H9 (cell line): ENCODE data around the gene SHISAL2B. TPM values are rescaled to one million over a fixed set of nuclear protein-coding genes. Genes with fewer than 3 reads are reported as not detected.

Experiments
- DNase-seq: peaks from one replicate; pipeline ENCODE4 v3.0.0-alpha.2; 2017
- H2AFZ ChIP-seq: one replicate; pipeline ENCODE4 v1.6.1; 2013; ENCODE audit warnings: mild to moderate bottlenecking, low read length, control low read depth, moderate library complexity
- H2AK5ac ChIP-seq: 2 replicates; pipeline ENCODE4 v1.6.1; 2013; ENCODE audit warnings: low read length, control low read depth, mixed read lengths; ENCODE audit not compliant: insufficient read length
- H2BK120ac ChIP-seq: one replicate; pipeline ENCODE4 v1.6.1; 2013; ENCODE audit warnings: low read depth, mild to moderate bottlenecking, low read length, control low read depth, inconsistent platforms; ENCODE audit not compliant: poor library complexity, severe bottlenecking
- H2BK12ac ChIP-seq: 2 replicates; pipeline ENCODE4 v1.6.1; 2013; ENCODE audit warnings: low read length, control low read depth, mixed read lengths, low read depth; ENCODE audit not compliant: insufficient read length
- H2BK15ac ChIP-seq: 2 replicates; pipeline ENCODE4 v1.6.1; 2013; ENCODE audit warnings: low read depth, low read length, control low read depth
- H2BK20ac ChIP-seq: one replicate; pipeline ENCODE4 v1.6.1; 2013; ENCODE audit warnings: low read depth, mild to moderate bottlenecking, low read length, control low read depth, inconsistent platforms; ENCODE audit not compliant: poor library complexity, severe bottlenecking
- H2BK5ac ChIP-seq: 2 replicates; pipeline ENCODE4 v1.6.1; 2013; ENCODE audit warnings: low read length, control low read depth, mixed read lengths; ENCODE audit not compliant: insufficient read length
- H3K14ac ChIP-seq: 2 replicates; pipeline ENCODE4 v1.6.1; 2013; ENCODE audit warnings: low read length, control low read depth; ENCODE audit not compliant: insufficient read depth
- H3K18ac ChIP-seq: 2 replicates; pipeline ENCODE4 v1.6.1; 2013; ENCODE audit warnings: low read depth, mild to moderate bottlenecking, mixed read lengths, low read length, control low read depth; ENCODE audit not compliant: insufficient read length
- H3K23ac ChIP-seq: 2 replicates; pipeline ENCODE4 v1.6.1; 2013; ENCODE audit warnings: low read length, control low read depth, mixed read lengths, low read depth; ENCODE audit not compliant: insufficient read length
- H3K23me2 ChIP-seq: 2 replicates; pipeline ENCODE4 v1.6.1; 2013; ENCODE audit warnings: low read depth, mild to moderate bottlenecking, mixed read lengths, low read length, control low read depth; ENCODE audit not compliant: insufficient read length, poor library complexity, severe bottlenecking
- H3K27ac ChIP-seq: 2 replicates; pipeline ENCODE4 v1.5.1; 2013; ENCODE audit warnings: low read length, control low read depth, mixed read lengths, low read depth; ENCODE audit not compliant: insufficient read length
- H3K27me3 ChIP-seq: 2 replicates; pipeline ENCODE4 v1.6.1; 2013; ENCODE audit warnings: low read length, control low read depth, inconsistent platforms; ENCODE audit not compliant: insufficient read depth
- H3K4ac ChIP-seq: 2 replicates; pipeline ENCODE4 v1.6.1; 2013; ENCODE audit warnings: low read depth, mild to moderate bottlenecking, control low read depth, inconsistent platforms, low read length, moderate library complexity
- H3K4me1 ChIP-seq: 2 replicates; pipeline ENCODE4 v1.6.1; 2013; ENCODE audit warnings: low read length, control low read depth, inconsistent platforms; ENCODE audit not compliant: insufficient read depth
- H3K4me2 ChIP-seq: 2 replicates; pipeline ENCODE4 v1.6.1; 2013; ENCODE audit warnings: low read length, control low read depth, mixed read lengths; ENCODE audit not compliant: insufficient read length, insufficient read depth
- H3K56ac ChIP-seq: 2 replicates; pipeline ENCODE4 v1.6.1; 2013; ENCODE audit warnings: low read depth, mild to moderate bottlenecking, mixed read lengths, low read length, control low read depth; ENCODE audit not compliant: insufficient read length
- H3K79me1 ChIP-seq: 2 replicates; pipeline ENCODE4 v1.6.1; 2013; ENCODE audit warnings: low read depth, mild to moderate bottlenecking, moderate library complexity, low read length, control low read depth, inconsistent platforms; ENCODE audit not compliant: insufficient read depth, poor library complexity, severe bottlenecking
- H3K79me2 ChIP-seq: 2 replicates; pipeline ENCODE4 v1.6.1; 2013; ENCODE audit warnings: low read length, control low read depth, inconsistent platforms; ENCODE audit not compliant: insufficient read depth
- H3K9ac ChIP-seq: 2 replicates; pipeline ENCODE4 v1.6.1; 2013; ENCODE audit warnings: low read length, control low read depth, mixed read lengths; ENCODE audit not compliant: insufficient read length; ENCODE audit errors: extremely low read depth
- H3K9me3 ChIP-seq: one replicate; pipeline ENCODE4 v1.6.1; 2013; ENCODE audit warnings: low read depth, low read length, inconsistent platforms; ENCODE audit not compliant: control insufficient read depth
- H3T11ph ChIP-seq: one replicate; pipeline ENCODE4 v1.6.1; 2013; ENCODE audit warnings: mild to moderate bottlenecking, low read length, control low read depth, inconsistent platforms
- H4K20me1 ChIP-seq: one replicate; pipeline ENCODE4 v1.6.1; 2013; ENCODE audit not compliant: control insufficient read depth, insufficient read length, insufficient read depth
- H4K5ac ChIP-seq: 2 replicates; pipeline ENCODE4 v1.6.1; 2013; ENCODE audit warnings: low read depth, mild to moderate bottlenecking, mixed read lengths, low read length, control low read depth; ENCODE audit not compliant: insufficient read length
- H4K8ac ChIP-seq: replicated peaks from 2 replicates; pipeline ENCODE4 v1.6.1; 2013; ENCODE audit warnings: low read length, control low read depth, mixed read lengths, low read depth; ENCODE audit not compliant: insufficient read length
- H4K91ac ChIP-seq: 2 replicates; pipeline ENCODE4 v1.6.1; 2013; ENCODE audit warnings: low read depth, mild to moderate bottlenecking, moderate library complexity, mixed read lengths, low read length, control low read depth; ENCODE audit not compliant: insufficient read length
- H3K27ac Mint-ChIP-seq, 3 experiments: 2 replicates in 2 of 3; 3 replicates in 1 of 3; pipeline ENCODE4 v1.8.0; 2020 to 2021; ENCODE audit warnings: mixed read lengths in 3 of 3, mild to moderate bottlenecking in 1 of 3, moderate library complexity in 1 of 3
- H3K27me3 Mint-ChIP-seq: 2 replicates; pipeline ENCODE4 v1.8.0; 2021; ENCODE audit warnings: low read depth, mild to moderate bottlenecking, moderate library complexity, mixed read lengths
- H3K36me3 Mint-ChIP-seq, 3 experiments: 2 replicates in 2 of 3; 3 replicates in 1 of 3; pipeline ENCODE4 v1.8.0; 2020 to 2021; ENCODE audit warnings: low read depth in 3 of 3, mixed read lengths in 3 of 3; ENCODE audit not compliant: insufficient read depth in 1 of 3
- H3K4me1 Mint-ChIP-seq, 2 experiments: 2 replicates each; pipeline ENCODE4 v1.8.0; 2020; ENCODE audit warnings: mixed read lengths in 2 of 2
- H3K4me3 Mint-ChIP-seq, 2 experiments: 2 replicates in 1 of 2; 3 replicates in 1 of 2; pipeline ENCODE4 v1.8.0; 2020 to 2021; ENCODE audit warnings: mild to moderate bottlenecking in 2 of 2, mixed read lengths in 2 of 2, moderate library complexity in 1 of 2
- H3K9me3 Mint-ChIP-seq, 2 experiments: 2 replicates in 1 of 2; 3 replicates in 1 of 2; pipeline ENCODE4 v1.8.0; 2020; ENCODE audit warnings: mild to moderate bottlenecking in 2 of 2, mixed read lengths in 2 of 2, moderate library complexity in 1 of 2
- WGBS: extraction: QIAGEN DNeasy Blood & Tissue Kit; methylation state at CpG from one replicate; pipeline ENCODE4 v1.1.7; 2013; ENCODE audit warnings: missing lambda C conversion rate, low lambda C conversion rate, mixed read lengths; ENCODE audit not compliant: insufficient read length; ENCODE audit errors: extremely low coverage; 5-methylcytosine and 5-hydroxymethylcytosine counted together
- total RNA-seq: library from RNA; stranded (reverse); gene quantifications from 2 replicates; pipeline ENCODE4 v1.2.1, GENCODE V29; 2021
- TF ChIP-seq, protein P1 (sequence below): fragments of 200-600 bp; sonication (generic); conservative IDR thresholded peaks from 3 replicates; pipeline ENCODE4 v1.8.0; 2021; ENCODE audit warnings: antibody characterized with exemption, mild to moderate bottlenecking

SHISAL2B gene
- total RNA-seq, 1 experiment from 2014 or later, result 5.0 TPM

DNA sequence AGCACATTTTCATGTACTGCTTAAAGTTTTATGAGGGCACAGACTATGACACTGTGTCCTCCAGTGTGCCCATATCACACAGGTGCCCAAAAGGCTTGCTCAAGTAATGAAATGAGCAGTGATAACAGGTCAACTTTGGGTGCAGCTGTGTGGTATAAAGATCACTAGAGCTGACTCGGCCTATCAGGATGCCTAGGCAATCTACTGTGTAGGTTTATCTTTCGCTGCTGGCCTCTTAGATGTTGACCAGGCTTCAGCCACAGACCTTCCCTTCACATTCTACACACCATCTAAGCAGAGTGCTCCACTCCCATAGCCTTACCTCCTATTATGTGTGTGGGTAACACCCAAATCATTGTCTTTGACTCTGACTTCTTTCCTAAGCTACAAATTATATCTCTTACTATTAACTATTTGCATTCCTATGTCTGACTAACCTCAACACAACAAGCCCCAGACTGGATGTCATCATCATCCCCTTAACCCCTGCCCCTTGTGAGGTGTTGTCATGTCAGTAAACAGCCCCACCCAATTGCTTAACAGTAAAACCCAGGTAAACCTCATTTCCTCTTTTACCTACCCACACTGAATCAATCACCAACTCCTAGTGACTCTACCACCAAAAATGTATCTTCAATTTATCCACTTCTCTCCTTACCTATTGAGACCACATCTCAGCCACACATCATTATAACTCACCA, 75.7 kb downstream of the SHISAL2B start:
- Histone ChIP-seq H2BK12ac (no peak overlapping the region), H3K23ac (no peak overlapping the region), H3K79me2 (peaks cover 22% of the 10 kb centered on the region; the same call in 1 of the 2 replicates), H3K56ac (no peak overlapping the region), H2BK15ac (no peak overlapping the region), H3T11ph (no peak overlapping the region), H2AFZ (no peak overlapping the region), H3K27me3 (no peaks in the 10 kb centered on the region), H3K27ac (no peak overlapping the region), H2BK20ac (no peak overlapping the region), H2BK120ac (no peak overlapping the region), H2BK5ac (no peak overlapping the region), H3K14ac (no peak overlapping the region), H4K5ac (no peak overlapping the region), H3K23me2 (peaks cover 4% of the 10 kb centered on the region), H3K4ac (no peak overlapping the region), H3K9me3 (no peaks in the 10 kb centered on the region), H4K91ac (no peak overlapping the region), H3K9ac (no peak overlapping the region), H4K8ac (no peak overlapping the region), H3K4me2 (no peak overlapping the region), H2AK5ac (no peak overlapping the region), H3K79me1 (peaks cover 10% of the 10 kb centered on the region), H4K20me1 (no peaks in the 10 kb centered on the region), H3K4me1 (no peaks in the 10 kb centered on the region), H3K18ac (no peak overlapping the region)
- H3K36me3 Mint-ChIP-seq, result peaks cover 7 to 32% (median 26%) of the 10 kb centered on the region in 3 experiments; a peak in 5 of 7 replicates
- H3K27me3 Mint-ChIP-seq, result no peaks in the 10 kb centered on the region
- TF ChIP-seq, protein P1, sequence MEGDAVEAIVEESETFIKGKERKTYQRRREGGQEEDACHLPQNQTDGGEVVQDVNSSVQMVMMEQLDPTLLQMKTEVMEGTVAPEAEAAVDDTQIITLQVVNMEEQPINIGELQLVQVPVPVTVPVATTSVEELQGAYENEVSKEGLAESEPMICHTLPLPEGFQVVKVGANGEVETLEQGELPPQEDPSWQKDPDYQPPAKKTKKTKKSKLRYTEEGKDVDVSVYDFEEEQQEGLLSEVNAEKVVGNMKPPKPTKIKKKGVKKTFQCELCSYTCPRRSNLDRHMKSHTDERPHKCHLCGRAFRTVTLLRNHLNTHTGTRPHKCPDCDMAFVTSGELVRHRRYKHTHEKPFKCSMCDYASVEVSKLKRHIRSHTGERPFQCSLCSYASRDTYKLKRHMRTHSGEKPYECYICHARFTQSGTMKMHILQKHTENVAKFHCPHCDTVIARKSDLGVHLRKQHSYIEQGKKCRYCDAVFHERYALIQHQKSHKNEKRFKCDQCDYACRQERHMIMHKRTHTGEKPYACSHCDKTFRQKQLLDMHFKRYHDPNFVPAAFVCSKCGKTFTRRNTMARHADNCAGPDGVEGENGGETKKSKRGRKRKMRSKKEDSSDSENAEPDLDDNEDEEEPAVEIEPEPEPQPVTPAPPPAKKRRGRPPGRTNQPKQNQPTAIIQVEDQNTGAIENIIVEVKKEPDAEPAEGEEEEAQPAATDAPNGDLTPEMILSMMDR, result no peak
- peak overlapping the region in 1 of 2 experiments; percentile 17; a peak in 2 of 5 replicates for H3K4me3 Mint-ChIP-seq
- no peaks in the 10 kb centered on the region; a peak in 1 of 5 replicates for H3K9me3 Mint-ChIP-seq
- WGBS, result no CpG with 5 or more reads among the region's 2 CpGs
- peaks cover 26 to 32% of the 10 kb centered on the region in 2 experiments for H3K4me1 Mint-ChIP-seq
- H3K27ac Mint-ChIP-seq, result peak overlapping the region in 1 of 3 experiments; percentile 42; a peak in 3 of 7 replicates
- no peak for DNase-seq
